NCI-H524 (cell line): ENCODE measurements around the gene NHLRC2.
"Not testable (repeated sequence)": the region's sequence is repeated elsewhere in the genome, so short reads cannot be mapped to it uniquely, and the experiment has no call there.

Experiments used
- DNase-seq, 2 experiments: peaks; one replicate each; lab custom pipeline; 2025; lab: John Stamatoyannopoulos, UW

NHLRC2 gene

DNA sequence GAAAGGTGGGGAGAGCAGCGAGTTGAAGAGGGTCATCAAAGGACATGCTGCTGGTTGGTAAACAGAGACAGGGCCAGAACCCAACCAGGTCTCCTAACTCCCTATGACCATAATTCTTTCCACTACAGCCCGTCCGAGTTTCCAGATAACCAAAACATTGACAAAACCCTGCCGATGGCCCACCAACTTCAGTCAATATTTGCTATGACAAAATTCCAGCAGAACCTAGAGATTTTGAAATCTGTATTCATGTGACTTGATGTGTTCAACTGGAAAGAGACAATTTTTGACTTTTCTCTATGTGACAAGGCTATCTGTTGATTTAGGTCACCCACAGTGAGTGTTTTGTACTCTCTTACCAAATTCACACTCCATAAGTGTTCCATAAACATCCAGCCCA, 86.7 kb downstream of the NHLRC2 start:
- no peak for DNase-seq

GRCh38 chr10:113943196-113943595, 88.7 kb downstream of the NHLRC2 start:
- not testable (repeated sequence) for DNase-seq

- no peak for DNase-seq
These were observed 90.7 kb downstream of the NHLRC2 start for GRCh38 chr10:113945075-113945686.

- DNase-seq: no peak
These were observed 91.2 kb downstream of the NHLRC2 start for GRCh38 chr10:113945687-113946085.

DNA sequence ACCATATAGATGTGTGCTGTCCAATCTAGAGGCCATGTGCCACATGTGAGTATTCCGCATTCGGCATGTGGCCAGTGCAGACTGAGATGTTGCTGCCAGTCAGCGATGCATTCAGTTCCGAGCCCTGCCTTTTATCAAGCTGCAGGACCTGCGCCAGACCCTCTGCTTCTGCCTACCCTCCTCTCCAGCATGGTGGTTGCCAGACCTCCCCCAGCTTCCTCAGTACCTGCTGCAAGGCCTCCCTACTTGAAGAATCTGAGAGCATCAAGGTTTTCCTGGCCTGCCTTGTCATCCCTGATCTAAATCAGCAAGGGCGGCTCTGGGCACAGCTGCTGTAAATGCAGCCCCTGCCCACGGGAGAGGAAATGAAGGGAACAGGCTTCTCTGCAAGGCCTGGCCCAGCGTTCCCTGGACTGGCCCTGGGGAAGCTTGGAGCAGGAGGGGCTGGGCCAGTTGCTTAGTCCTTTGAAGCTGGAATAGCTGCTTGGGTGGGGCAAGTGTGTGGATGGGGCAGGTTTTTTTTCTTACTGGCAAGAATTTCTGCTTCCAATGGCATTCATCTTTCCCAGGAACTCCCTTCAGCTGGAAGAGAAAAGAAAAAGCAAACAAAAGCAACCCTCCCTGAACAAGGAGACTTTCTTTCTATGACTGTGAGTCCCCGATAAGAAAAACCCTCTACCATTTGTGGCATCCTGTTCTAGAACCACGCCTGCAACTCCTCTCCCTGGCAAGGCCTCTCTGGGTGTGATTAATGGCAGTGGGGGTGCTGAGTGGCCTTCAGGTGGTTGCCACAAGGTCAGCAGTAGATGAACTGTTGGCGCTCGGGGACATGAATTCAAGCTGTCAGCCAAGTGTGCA, 93.0 kb downstream of the NHLRC2 start:
- no peak for DNase-seq

- DNase-seq: no peak
These were observed 93.6 kb downstream of the NHLRC2 start for GRCh38 chr10:113948048-113948447.

- no peak for DNase-seq
These were observed 95.8 kb downstream of the NHLRC2 start for GRCh38 chr10:113950268-113950667.

- no peak for DNase-seq
These were observed 99.2 kb downstream of the NHLRC2 start for GRCh38 chr10:113953505-113954272.

GRCh38 chr10:113954409-113954808, 99.9 kb downstream of the NHLRC2 start:
- no peak for DNase-seq

- no peak for DNase-seq
These were observed 102.6 kb downstream of the NHLRC2 start for GRCh38 chr10:113957013-113957412.

DNA sequence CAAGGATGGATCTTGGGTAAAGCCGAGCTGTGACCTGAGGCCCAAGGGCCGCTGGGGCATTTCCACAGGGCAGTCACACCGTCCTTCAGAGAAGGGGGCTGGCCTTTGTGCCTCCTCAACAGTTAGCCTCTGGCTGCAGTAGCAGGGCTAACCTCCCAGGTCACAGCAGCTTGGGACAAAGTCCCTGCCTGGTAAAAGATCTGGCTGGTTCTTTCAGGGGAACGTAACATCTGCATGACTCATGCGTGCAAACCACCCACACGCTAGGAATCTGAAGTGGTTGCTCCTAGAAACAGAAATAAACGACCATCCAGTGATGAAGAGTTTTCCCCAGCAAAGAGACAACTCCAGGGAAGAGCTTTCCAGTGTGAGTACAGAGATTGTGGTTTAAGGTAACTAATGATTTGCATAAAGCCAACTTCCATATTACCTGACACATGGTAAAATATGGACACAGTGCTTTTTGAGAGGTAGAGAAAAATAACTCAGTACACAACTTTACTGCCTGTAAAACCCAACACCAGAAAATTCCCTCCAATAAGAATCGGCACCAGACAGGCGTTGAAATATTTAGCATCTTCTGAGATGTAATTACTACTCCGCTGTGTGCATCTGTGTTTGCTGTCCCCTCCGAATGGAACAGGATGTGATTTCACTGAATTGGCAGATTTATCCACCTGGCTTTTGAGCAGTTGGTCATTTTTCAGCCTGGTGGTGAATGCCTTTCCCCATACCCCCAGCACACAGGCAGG, 104.3 kb downstream of the NHLRC2 start:
- DNase-seq: no peak

DNA sequence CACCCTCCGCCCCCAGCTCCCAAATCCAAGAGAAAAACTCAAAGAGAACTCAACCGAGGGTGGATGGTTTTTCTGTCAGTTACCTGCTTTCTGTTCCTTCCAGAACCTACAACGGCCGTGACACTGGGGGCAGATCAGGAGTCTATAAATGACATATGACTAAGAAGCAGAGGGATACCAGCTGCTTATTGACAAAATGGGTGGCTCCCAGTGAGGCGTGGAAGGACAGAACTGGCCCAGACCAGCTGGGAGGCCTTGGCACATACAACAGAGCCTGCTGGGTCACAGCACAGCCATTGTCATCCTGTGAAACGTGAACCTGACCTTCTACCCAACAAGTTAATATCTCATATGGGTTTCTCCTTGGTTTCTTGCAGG, 104.9 kb downstream of the NHLRC2 start:
- no peak for DNase-seq

- DNase-seq: no peak
These were observed 106.2 kb downstream of the NHLRC2 start for GRCh38 chr10:113960617-113961181.

- DNase-seq: no peak
These were observed 106.9 kb downstream of the NHLRC2 start for GRCh38 chr10:113961182-113962031.

GRCh38 chr10:113965077-113965476, 110.6 kb downstream of the NHLRC2 start:
- DNase-seq: no peak

DNA sequence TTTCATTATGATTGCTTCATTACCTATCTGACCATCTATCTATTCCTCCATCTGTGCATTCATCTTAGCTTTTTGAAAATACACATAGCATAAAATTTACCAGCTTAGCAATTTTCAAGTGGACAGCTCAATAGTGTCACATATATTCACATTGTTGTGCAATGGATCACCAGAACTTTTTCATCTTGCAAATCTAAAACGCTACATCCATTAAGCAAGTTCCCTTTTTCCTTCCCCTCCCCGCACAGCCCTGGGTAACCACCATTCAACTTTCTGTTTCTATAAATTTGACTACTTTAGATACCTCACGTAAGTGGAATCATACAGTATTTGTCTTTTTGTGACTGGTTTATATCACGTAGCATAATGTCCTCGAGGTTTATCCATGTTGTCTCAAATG, 111.2 kb downstream of the NHLRC2 start:
- DNase-seq: no peak
